Spleen (tissue), 11 donors: ENCODE data around the gene PHKG1. TPM values are rescaled to one million over a fixed set of nuclear protein-coding genes. Genes with fewer than 3 reads are reported as not detected.

Experiments
- DNase-seq: peaks from one replicate; pipeline ENCODE4 v3.0.0-alpha.2; 2020
- H3K27ac ChIP-seq, 8 donors: fragments of 200-600 bp; sonication (generic) in 7 of 8; 1 replicate in 4 of 8; 2 replicates in 4 of 8; pipeline versions ENCODE4 v1.5.0 to v1.8.0; 2016 to 2021; ENCODE audit warnings: inconsistent platforms in 4 of 8, mild to moderate bottlenecking in 4 of 8, moderate library complexity in 1 of 8
- H3K27me3 ChIP-seq, 7 donors: fragments of 200-600 bp; sonication (generic) in 6 of 7; replicated peaks in 1 of 7; 1 replicate in 4 of 7; 2 replicates in 3 of 7; pipeline versions ENCODE4 v1.5.0 to v1.8.0; 2016 to 2021; ENCODE audit warnings: inconsistent platforms in 3 of 7, mild to moderate bottlenecking in 1 of 7
- H3K36me3 ChIP-seq, 6 donors: fragments of 200-600 bp; sonication (generic) in 5 of 6; 1 replicate in 4 of 6; 2 replicates in 2 of 6; pipeline versions ENCODE4 v1.5.0 to v1.8.0; 2016 to 2021; ENCODE audit warnings: inconsistent platforms in 2 of 6
- H3K4me1 ChIP-seq, 6 donors: fragments of 200-600 bp; sonication (generic) in 5 of 6; 1 replicate in 3 of 6; 2 replicates in 3 of 6; pipeline versions ENCODE4 v1.5.0 to v1.8.0; 2016 to 2021; ENCODE audit warnings: inconsistent platforms in 3 of 6
- H3K4me3 ChIP-seq, 8 donors: fragments of 200-600 bp; sonication (generic) in 7 of 8; 1 replicate in 4 of 8; 2 replicates in 4 of 8; pipeline versions ENCODE4 v1.5.0 to v1.8.0; 2016 to 2021; ENCODE audit warnings: inconsistent platforms in 4 of 8, mild to moderate bottlenecking in 4 of 8, moderate library complexity in 2 of 8
- H3K9me3 ChIP-seq, 8 donors: fragments of 200-600 bp; sonication (generic) in 7 of 8; 1 replicate in 4 of 8; 2 replicates in 4 of 8; pipeline versions ENCODE4 v1.5.0 to v1.8.0; 2016 to 2021; ENCODE audit warnings: inconsistent platforms in 4 of 8
- POLR2A ChIP-seq, 3 donors: fragments of 450-650 bp; IDR thresholded peaks; one replicate each; pipeline ENCODE4 v1.5.1; 2017; ENCODE audit warnings: antibody characterized with exemption in 3 of 3, mild to moderate bottlenecking in 1 of 3
- POLR2AphosphoS5 ChIP-seq, 3 donors: sonication (generic); formaldehyde crosslinking; IDR thresholded peaks; one replicate each; pipeline ENCODE4 v1.5.1; 2017; ENCODE audit warnings: antibody characterized with exemption in 3 of 3
- WGBS, 5 donors: extraction: QIAGEN DNeasy Blood & Tissue Kit in 3 of 5; methylation state at CpG; one replicate each; pipeline versions ENCODE4 v1.1.5 to v1.1.7; 2013 to 2018; 5-methylcytosine and 5-hydroxymethylcytosine counted together
- intact Hi-C: fragments of 100-400 bp; cut with DNase I; formaldehyde crosslinking; loops from one replicate; pipeline ENCODE4 v1.15.0; 2023; ENCODE audit warnings: low total_unique reads
- polyA plus RNA-seq, 3 donors: library from polyadenylated mRNA; stranded (reverse); fragments of 200-250 nt; gene quantifications; one replicate each; pipeline ENCODE4 v1.2.1, GENCODE V29; 2013
- total RNA-seq, 7 donors: library from RNA; depleted of rRNA in 3 of 7; stranded (reverse); fragments of >200 nt in 3 of 7; fragmentation: NEBNext Ultra II Directional in 4 of 7; extraction: Animal tissue kit (Norgen Biotek cat#: 25700) in 4 of 7; gene quantifications; one replicate each; pipeline versions ENCODE4 v1.1.0 to v1.2.1, GENCODE V29; 2016 to 2021
- TF ChIP-seq, protein P1 (sequence below), 11 experiments: fragments of 200-600 bp in 7 of 11; fragments of 450-650 bp in 4 of 11; sonication (generic) in 4 of 11; IDR thresholded peaks in 8 of 11; conservative IDR thresholded peaks in 3 of 11; 1 replicate in 7 of 11; 2 replicates in 4 of 11; pipeline versions ENCODE4 v1.4.0 to v1.8.0; 2016 to 2021; ENCODE audit warnings: antibody characterized with exemption in 11 of 11, inconsistent platforms in 4 of 11, mild to moderate bottlenecking in 1 of 11
- donor health status: healthy with polysubstance abuse.
- donor health status: DM: no; HTN: no; CAD: no; lungs with moderate emphysema.
- donor health status: DM: no; HTN: no; CAD: no.
- donor health status: Bipolar disorder and iron deficiency.
- donor health status: healthy.
- donor health status: DM: no; HTN: no; CAD: no.
- donor health status: DM: yes; HTN: yes; CAD: no.

The PHKG1 gene
- total and polyA plus RNA-seq, 10 donors: 0.86 to 3.4 (median 1.2) TPM; not detected in 1

DNA sequence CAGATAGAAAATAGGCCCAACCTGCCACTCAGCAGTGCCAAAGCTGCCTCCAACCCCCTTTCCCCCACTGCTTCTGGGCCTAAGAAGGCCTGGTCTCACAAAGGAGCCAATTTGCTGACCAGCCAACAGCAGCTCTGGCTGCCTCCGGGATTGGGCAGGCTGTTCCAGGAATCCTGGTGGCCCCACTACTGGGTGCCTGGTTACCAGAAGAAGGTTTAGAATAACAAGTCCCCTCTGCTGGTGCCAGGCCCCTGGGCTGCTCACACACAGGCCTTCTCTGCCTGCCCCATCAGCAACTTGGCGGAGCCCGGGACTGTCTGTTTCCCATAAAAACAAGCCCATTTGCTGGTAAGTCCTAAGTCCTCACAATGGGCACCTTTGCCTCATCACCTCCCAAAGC, 1.2 kb downstream of the PHKG1 start:
- H3K27me3 ChIP-seq: no peaks in the 10 kb centered on the region
- intact Hi-C loops: no loop called here
- peaks cover 0 to 39% (median 5%) of the 10 kb centered on the region in 6 donors for H3K36me3 ChIP-seq
- peaks cover 3 to 18% (median 10%) of the 10 kb centered on the region in 6 donors for H3K4me1 ChIP-seq
- H3K9me3 ChIP-seq: no peaks in the 10 kb centered on the region
- DNase-seq: no peak
- H3K27ac ChIP-seq: no peak overlapping the region
- no peak for TF ChIP-seq POLR2AphosphoS5 (IDR thresholded peaks at IDR 0.05)
- TF ChIP-seq, protein P1, sequence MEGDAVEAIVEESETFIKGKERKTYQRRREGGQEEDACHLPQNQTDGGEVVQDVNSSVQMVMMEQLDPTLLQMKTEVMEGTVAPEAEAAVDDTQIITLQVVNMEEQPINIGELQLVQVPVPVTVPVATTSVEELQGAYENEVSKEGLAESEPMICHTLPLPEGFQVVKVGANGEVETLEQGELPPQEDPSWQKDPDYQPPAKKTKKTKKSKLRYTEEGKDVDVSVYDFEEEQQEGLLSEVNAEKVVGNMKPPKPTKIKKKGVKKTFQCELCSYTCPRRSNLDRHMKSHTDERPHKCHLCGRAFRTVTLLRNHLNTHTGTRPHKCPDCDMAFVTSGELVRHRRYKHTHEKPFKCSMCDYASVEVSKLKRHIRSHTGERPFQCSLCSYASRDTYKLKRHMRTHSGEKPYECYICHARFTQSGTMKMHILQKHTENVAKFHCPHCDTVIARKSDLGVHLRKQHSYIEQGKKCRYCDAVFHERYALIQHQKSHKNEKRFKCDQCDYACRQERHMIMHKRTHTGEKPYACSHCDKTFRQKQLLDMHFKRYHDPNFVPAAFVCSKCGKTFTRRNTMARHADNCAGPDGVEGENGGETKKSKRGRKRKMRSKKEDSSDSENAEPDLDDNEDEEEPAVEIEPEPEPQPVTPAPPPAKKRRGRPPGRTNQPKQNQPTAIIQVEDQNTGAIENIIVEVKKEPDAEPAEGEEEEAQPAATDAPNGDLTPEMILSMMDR (IDR thresholded peaks at IDR 0.05 in 8 of 11, conservative IDR thresholded peaks at IDR 0.05 in 3 of 11): no peak
- TF ChIP-seq POLR2A (IDR thresholded peaks at IDR 0.05): no peak
- H3K4me3 ChIP-seq: no peak overlapping the region
- 94 to 100% (median 100%) methylated on average over 3 of the region's 3 CpGs for WGBS, 5 donors

DNA sequence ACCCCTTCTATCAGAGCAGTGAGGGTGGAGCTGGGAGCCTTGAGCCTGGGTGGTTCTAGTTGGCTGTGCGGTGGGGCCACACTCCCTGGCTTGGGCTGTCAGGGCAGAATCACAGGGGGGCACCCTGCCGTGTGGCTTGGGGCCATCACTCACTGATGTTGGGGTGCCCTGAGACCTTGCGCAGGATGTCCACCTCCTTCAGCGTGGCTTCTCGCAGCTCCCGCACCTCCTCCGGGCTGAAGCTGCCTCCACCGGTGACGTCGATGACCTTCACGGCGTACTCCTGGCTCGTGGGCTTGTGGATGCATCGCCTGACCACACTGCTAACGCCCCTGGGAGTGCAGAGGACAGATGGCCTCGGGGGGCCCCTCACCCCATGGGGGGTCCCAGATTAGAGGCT, 5.3 kb downstream of the PHKG1 start:
- peaks cover 0 to 58% (median 5%) of the 10 kb centered on the region in 6 donors for H3K36me3 ChIP-seq
- WGBS, 5 donors: 88 to 95% (median 93%) methylated on average over 13 to 16 of the region's 16 CpGs

DNA sequence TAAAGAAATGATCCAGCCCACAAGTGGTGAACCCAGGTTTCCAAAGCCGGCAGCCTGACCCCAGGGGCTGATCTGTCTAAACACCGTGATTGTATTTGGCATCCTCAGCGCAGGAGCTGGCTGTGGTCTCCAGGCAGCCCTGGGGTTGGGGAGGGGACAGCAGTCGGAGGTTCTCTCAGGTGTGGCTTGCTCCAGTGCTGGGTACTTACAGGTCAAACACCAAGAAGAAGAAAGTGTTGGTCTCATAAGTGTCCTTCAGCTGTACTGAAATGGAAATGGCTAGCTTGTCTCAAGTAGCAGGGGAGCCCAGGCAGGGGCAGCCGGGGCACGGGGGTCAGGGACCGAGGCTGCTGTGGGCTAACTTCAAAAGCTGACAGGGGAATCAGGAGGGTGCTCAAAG, 6.0 kb downstream of the PHKG1 start:
- TF ChIP-seq POLR2A (IDR thresholded peaks at IDR 0.05) (no peak), POLR2AphosphoS5 (IDR thresholded peaks at IDR 0.05) (no peak)
- TF ChIP-seq, protein P1 (IDR thresholded peaks at IDR 0.05 in 8 of 11, conservative IDR thresholded peaks at IDR 0.05 in 3 of 11): no peak
- DNase-seq: peak; percentile 60
- Histone ChIP-seq H3K36me3 (peaks cover 0 to 65% (median 6%) of the 10 kb centered on the region in 6 donors), H3K9me3 (no peaks in the 10 kb centered on the region), H3K27me3 (no peaks in the 10 kb centered on the region), H3K4me1 (peaks cover 0 to 17% (median 5%) of the 10 kb centered on the region in 6 donors), H3K4me3 (no peak overlapping the region), H3K27ac (no peak overlapping the region)
- WGBS, 5 donors: 94 to 98% (median 96%) methylated on average over 7 of the region's 7 CpGs
- intact Hi-C loops: no loop called here

More for the DNA sequence above, 5.3 kb downstream of the PHKG1 start:
- intact Hi-C loops: no loop called here
- TF ChIP-seq POLR2A (IDR thresholded peaks at IDR 0.05) (no peak), POLR2AphosphoS5 (IDR thresholded peaks at IDR 0.05) (peak in 1 of 3 donors; percentile 41)
- peaks cover 0 to 15% (median 7%) of the 10 kb centered on the region in 6 donors for H3K4me1 ChIP-seq
- H3K9me3 ChIP-seq: no peaks in the 10 kb centered on the region
- no peak overlapping the region for H3K27ac ChIP-seq
- no peak overlapping the region for H3K4me3 ChIP-seq
- no peaks in the 10 kb centered on the region for H3K27me3 ChIP-seq
- peak; percentile 63 for DNase-seq

DNA sequence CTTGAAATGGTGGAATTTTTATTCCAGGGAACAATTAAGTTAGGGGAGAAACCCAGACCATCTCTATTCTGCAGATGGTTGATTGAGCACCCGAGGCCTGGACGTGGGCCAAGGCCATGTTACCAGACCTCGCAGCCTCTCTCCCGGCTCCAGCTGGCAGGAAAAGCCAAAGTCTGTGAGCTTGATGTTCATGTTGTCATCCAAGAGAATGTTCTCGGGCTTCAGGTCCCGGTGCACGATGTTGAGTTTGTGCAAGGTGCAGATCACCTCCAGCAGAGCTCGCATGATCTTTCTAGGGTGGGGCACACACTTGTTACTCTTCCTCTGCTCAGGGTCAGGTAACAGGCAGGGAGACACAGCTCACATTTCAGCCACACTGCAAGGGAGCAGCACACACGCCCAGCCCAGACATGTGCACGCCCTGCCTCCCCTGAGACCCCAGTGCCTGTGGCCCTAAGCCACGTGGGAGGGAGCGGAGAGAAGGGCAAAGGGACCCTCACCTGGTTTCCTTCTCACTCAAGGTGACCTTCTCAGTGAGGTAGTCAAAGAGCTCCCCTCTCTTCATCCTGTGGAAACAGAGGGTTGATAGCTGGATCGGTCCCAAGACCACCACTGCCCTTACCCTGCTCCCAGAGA, 9.5 kb downstream of the PHKG1 start:
- no peak overlapping the region for H3K4me3 ChIP-seq

More for the DNA sequence above, 9.5 kb downstream of the PHKG1 start:
- peaks cover 0 to 35% (median 5%) of the 10 kb centered on the region in 6 donors for H3K4me1 ChIP-seq
- intact Hi-C loops: no loop called here
- 68 to 75% (median 73%) methylated on average over 12 to 13 of the region's 13 CpGs for WGBS, 5 donors
- peak; percentile 22 to 48 (median 32) for TF ChIP-seq POLR2AphosphoS5 (IDR thresholded peaks at IDR 0.05)
- TF ChIP-seq, protein P1 (IDR thresholded peaks at IDR 0.05 in 8 of 11, conservative IDR thresholded peaks at IDR 0.05 in 3 of 11): no peak
- peak; percentile 72 for DNase-seq
- no peaks in the 10 kb centered on the region for H3K27me3 ChIP-seq
- peaks cover 0 to 84% (median 26%) of the 10 kb centered on the region in 6 donors for H3K36me3 ChIP-seq
- no peaks in the 10 kb centered on the region for H3K9me3 ChIP-seq
- no peak overlapping the region for H3K27ac ChIP-seq
